Dedifferentiated amniotic fluid mesenchymal stem cell (primary cell): ENCODE results near the gene SLC25A45.
"Not testable (repeated sequence)": the region's sequence is repeated elsewhere in the genome, so short reads cannot be mapped to it uniquely, and the experiment has no call there.

ENCODE experiments used
- DNase-seq: peaks from one replicate; pipeline ENCODE4 v3.0.0-alpha.2; 2016; ENCODE audit errors: extremely low spot score

Gene SLC25A45

GRCh38 chr11:65362966-65363365 is 19.5 kb downstream of the SLC25A45 start:
- no peak for DNase-seq

- DNase-seq = no peak
These were observed 20.0 kb downstream of the SLC25A45 start for GRCh38 chr11:65362320-65362931.

GRCh38 chr11:65357856-65358356 is 24.5 kb downstream of the SLC25A45 start:
- DNase-seq = no peak

- DNase-seq = no peak
These were observed 26.0 kb downstream of the SLC25A45 start for GRCh38 chr11:65356394-65356972.

GRCh38 chr11:65355776-65356393 is 26.6 kb downstream of the SLC25A45 start:
- no peak for DNase-seq

- DNase-seq = no peak
These were observed 27.3 kb downstream of the SLC25A45 start for GRCh38 chr11:65355013-65355775.

GRCh38 chr11:65354265-65355012 is 28.0 kb downstream of the SLC25A45 start, which contains the start of gene TIGD3:
TIGD3 (plus strand) TSS chr11:65354751; CDS start chr11:65355809, 1,058 bp downstream.
- DNase-seq = peak; percentile 94

GRCh38 chr11:65353900-65354264 is 28.6 kb downstream of the SLC25A45 start:
- no peak for DNase-seq

GRCh38 chr11:65353376-65353775 is 29.1 kb downstream of the SLC25A45 start:
- no peak for DNase-seq

GRCh38 chr11:65352783-65353182 is 29.7 kb downstream of the SLC25A45 start:
- no peak for DNase-seq

GRCh38 chr11:65351511-65351910 is 30.9 kb downstream of the SLC25A45 start:
- no peak for DNase-seq

- no peak for DNase-seq
These were observed 40.6 kb downstream of the SLC25A45 start for GRCh38 chr11:65341856-65342255.

- DNase-seq = no peak
These were observed 42.2 kb downstream of the SLC25A45 start for GRCh38 chr11:65340226-65340625.

- no peak for DNase-seq
These were observed 43.8 kb downstream of the SLC25A45 start for GRCh38 chr11:65338676-65339075.

- no peak for DNase-seq
These were observed 47.6 kb downstream of the SLC25A45 start for GRCh38 chr11:65334696-65335295.

- DNase-seq = not testable (repeated sequence)
These were observed 49.9 kb downstream of the SLC25A45 start for GRCh38 chr11:65332591-65332990.

- no peak for DNase-seq
These were observed 51.9 kb downstream of the SLC25A45 start for GRCh38 chr11:65330544-65330943.

GRCh38 chr11:65329944-65330403 is 52.5 kb downstream of the SLC25A45 start:
- peak; percentile 97 for DNase-seq

GRCh38 chr11:65329478-65329877 is 53.0 kb downstream of the SLC25A45 start:
- no peak for DNase-seq

- no peak for DNase-seq
These were observed 55.4 kb downstream of the SLC25A45 start for GRCh38 chr11:65327021-65327420.

GRCh38 chr11:65325435-65325834 is 57.0 kb downstream of the SLC25A45 start:
- no peak for DNase-seq
